GM21529 (cell line): Measurements from ENCODE around the gene MT3.

ENCODE experiments used
- ATAC-seq: cut with Tn5 transposase; IDR thresholded peaks from one replicate; pipeline ENCODE4 v1.9.1; 2021; ENCODE audit not compliant: unreplicated experiment

Gene MT3

DNA sequence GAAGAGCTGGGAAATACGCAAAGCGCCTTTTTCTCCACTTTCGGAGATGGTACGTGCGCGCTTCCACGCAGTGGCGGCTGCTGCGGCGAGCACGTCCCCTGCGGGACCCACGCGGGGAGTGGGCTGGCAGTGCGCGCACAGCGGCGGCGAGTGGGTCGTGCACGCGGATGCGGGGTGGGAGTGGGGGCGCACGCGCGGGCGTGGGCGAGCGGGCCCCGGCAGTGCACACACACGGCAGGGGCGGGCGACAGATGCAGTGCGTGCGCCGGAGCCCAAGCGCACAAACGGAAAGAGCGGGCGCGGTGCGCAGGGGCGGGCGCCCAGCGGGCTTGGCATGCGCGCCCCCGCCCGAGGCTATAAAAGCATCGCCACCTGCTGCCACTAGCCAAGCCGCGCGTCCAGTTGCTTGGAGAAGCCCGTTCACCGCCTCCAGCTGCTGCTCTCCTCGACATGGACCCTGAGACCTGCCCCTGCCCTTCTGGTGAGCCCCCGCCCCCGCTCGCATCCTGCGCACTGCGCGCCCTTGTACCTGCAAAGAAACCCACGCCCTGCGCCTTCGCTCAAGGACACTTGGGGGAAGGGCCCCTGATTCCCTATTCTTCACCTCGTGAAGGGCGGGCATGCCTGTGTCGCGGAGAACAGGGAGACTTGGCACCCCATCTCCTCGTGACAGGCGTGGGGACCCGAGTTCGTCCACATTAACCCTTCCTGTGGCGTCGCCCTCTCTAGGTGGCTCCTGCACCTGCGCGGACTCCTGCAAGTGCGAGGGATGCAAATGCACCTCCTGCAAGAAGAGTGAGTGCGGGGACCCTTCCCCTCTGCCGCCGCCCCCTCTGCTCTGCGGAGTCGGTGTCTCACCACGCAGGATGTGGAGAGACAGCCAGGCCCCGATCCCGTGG lies at the start of gene MT3:
Gene MT3 (plus strand): TSS at position 388 of the 899 bp plus-strand sequence. CDS start 63 bp downstream, at position 451.
- ATAC-seq, result no peak

- ATAC-seq, result no peak
Observed at GRCh38 chr16:56539656-56540055, 49.7 kb upstream of the MT3 start.

DNA sequence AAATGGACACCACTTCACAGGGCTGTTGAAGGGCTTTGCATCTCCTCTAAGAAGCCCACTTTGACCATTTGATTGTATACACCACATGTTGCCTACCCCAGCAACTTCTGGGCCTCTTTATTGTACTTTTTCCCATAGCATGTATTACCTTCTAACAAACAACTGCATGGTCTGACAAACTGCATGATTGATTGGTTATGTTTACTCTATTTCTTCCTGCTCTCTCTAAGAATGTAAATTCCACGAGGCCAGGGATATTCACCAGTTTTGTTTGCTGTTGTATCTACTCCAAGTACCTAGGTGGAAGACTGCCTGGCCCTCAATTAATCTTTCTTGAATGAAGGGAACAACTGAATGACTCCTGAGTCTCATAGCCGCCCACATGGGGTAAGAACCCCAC lies 47.3 kb upstream of the MT3 start:
- ATAC-seq, result no peak

DNA sequence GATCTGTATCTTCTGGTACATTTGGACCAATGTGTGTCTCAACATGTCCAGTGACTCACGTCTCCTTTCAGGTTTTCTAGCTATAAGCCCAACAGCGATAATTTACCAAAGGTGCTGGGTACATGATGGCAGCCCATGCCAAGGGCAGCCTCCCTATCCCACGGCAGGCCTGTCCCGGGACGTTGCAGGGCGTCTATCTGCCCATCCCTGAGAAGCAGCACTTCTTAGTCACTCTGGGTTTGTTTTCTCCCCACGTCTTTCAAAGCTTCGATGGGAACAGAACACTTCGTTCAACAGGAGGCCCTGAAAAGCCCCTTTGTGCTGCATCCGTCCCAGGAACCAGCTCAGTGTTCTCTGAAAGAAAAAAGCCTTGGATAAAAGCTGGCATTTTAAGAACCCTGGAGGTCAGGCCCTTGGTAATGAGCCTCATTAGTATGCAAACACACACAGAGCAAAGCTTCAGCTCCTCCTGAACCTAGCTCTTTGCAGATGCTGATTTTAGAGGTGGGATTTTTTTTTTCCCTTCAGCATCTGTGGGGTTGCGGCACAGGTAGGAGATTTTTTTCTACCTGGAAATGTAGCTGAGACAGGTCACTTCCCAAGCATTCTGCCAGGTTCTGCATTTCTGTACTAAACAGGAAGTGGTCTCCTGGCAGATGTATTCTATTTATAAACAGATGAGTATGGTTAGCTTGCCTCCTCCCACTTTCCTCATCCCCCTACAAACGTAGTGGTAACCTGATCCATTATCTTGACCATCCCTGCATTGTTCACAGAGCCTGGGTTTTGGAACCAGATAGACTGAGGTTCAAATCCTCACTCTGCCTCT lies 42.0 kb upstream of the MT3 start:
- no peak for ATAC-seq

DNA sequence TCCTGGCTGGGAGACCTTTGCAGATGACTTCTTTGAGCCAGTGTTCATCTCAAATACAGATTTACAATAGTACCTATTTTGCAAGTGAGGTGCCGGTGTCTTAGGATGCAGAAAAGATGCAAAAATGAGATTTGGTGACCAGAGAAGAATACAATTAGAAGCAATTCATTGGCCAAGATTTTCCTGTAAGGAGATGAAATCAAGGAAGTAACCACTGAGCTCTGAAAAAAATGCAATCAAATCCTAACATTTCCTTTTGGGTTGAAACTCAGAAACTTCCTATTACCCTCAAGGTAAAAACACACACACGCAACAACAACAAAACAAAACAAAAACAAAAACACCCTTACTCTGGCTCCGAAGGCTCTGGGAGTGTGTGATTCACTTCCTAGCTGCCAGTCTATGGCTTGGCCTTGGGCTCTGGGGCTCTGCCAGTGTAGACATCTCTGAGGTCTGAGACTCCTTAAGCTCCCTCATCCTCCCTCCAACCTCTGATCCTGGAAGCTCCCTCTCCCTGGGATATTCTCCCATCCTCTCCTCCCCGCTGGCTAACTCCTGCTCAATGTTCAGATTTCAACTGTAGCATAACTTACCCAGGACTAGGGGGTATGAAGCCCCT lies 41.3 kb upstream of the MT3 start:
- no peak for ATAC-seq

DNA sequence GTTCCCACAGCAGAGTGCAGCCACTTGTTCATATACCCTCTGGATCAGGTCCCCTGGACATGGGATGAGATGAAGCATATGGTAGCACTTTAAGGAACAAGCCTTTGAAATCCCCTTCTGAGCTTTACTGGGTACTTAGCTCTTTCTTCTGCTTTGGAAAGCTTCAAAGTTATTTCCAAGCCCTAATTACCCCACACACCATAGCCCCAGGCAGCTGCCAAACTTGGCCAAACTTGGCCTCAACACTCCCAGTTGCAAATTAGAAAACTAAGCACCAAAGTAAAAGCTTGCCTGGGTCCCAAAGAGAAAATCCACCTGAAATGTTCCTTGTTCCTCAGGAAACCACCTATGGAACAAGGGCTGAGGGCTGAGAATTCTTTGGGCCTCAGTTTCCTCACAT lies 40.2 kb upstream of the MT3 start:
- no peak for ATAC-seq

DNA sequence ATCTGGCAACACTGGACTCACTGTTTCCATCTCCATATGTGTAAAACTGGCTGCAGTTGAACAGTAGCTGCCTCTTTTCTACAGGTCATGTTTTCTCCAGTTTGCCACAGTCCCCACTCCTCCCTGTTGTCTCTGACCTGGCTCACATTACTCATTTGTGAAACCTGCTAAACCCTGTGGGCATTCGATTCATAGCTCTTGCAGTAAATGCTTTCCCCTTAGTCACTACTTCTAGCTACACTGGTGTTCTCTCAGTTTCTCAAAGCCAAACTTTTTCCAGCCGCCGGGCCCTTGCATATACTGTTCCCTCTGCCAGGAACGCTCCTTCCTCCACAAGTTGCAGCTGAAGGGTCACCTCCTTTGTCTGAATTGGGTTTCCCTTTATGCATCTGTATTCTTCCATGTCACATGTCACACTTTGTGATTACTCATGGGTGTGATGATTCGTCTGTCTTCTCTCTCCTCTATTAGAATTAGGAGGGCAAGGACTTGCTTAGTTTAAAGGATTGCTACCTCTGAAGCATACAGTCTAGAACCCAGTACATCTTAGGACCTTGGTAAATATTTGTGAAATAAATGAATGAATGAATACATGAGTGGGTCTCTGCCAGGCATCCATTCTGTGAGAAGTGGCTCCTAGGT lies 39.5 kb upstream of the MT3 start:
- no peak for ATAC-seq

DNA sequence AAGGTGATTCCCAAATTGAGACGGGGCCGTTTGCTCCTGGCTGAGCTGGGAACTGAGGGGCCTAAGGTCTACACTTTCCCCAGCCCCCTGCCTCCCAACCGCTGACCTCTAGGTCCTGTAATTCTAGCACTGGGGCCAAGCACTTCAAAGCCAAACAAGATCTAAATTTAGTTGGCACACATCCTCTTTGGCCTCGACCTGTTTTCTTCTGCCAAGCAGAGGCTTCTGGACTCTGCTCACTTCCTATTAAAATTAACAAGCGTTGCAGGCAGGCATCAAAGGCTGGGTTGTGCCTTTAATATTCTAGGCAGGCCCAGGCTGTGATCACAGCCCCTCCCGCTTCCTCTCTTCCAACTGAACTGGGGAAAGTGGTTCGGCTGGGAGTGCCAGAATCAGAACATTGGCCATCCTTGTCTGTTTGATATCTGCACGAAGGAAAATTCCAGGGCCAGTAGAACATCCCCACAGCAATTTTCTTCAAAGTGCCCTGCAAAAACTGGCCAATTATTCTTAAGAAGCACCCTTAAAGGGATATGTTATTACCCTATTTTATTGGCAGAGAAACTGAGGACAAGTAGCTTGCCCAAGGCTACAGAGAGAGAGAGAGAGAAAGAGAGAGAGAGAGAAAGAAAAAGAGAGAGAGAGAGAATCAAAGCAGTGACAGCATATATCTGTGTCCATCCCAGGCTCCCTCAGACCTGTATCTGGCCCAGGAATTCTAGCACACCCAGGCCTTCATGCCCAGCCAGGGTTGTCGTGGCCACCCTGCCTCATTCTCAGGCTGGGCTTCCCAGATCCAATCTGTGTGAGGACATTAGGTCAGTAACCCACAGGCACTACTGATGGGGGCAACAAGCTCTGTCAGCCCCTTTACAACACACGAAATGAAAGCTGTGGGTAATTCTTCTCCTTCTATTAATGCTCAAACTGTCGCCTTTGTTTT lies 37.3 kb upstream of the MT3 start:
- no peak for ATAC-seq

DNA sequence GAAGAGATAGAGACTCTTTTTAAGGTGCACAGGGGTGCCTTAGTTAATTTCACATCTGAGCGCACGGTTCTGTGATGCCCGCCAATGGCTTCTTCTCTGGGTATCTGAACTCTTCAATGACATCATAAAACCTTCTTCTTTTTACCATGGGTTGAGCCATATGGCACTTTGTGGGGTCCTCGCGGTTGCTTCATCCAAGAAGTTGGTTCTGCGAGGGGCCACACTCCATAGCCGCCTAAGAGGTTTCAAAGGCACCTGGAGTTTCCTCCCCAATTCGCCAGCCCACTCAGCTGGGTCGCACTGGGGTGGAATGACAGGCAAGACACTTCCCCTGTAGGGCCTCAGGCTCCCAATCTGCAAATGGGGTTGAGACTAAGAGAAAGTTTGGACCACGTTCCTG lies 34.9 kb upstream of the MT3 start:
- ATAC-seq, result no peak

DNA sequence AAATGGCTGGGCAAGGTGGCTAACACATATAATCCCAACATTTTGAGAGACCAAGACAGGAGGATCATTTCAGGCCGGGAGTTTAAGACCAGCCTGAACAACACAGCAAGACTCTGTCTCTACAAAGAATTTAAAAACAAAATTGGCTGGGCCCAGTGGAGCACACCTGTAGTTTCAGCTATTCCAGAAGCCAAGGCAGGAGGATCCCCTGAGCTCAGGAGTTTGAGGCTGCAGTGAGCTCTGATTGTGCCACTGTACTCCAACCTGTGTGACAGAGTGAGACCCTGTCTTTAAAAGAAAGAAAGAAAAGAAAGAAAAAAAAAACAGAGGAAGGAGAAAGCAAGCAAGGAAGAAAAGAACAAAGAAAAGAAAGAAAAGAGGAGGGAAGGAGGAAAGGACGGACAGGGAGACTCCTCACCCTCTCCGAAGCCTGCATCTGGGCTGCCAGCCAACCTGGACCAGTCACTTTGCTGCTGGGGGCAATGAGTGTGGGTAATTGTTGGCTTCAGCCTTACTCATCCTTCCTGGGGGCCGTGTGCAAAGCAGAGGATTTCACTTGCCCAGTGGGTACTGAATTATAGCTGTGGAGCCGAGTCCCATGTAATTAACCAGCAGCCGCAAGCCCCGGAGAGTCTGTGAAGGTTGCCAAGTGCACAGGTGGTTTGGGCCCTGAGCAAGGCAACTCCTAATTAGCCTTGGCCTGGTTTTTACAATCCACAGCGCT lies 31.1 kb upstream of the MT3 start:
- no peak for ATAC-seq

GRCh38 chr16:56559109-56559508 lies 30.2 kb upstream of the MT3 start:
- no peak for ATAC-seq

- ATAC-seq, result no peak
Observed at GRCh38 chr16:56560447-56560846, 28.9 kb upstream of the MT3 start.

DNA sequence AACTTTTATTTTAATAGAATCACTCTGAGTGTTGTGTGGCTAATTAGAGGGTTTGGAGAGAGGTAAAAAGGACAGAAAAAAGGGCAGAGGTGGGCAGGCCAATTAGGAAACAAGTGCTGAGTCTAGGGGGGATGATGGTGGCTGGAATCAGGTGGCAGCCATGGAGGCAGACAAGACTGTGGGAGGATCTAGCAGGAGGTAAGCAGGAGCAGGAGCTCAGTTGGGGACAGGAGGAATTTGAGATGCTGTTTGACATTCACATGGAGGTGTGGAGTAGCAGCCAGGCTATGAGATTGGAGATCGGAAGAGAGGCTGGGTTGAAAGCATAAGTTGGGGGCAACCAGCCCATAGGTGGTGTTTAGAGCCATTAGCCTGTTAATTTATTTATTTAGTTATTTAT lies 28.2 kb upstream of the MT3 start:
- no peak for ATAC-seq

- no peak for ATAC-seq
Observed at GRCh38 chr16:56564793-56565477, 24.4 kb upstream of the MT3 start, which contains the start of gene MT4. Gene MT4 (plus strand): TSS chr16:56565073. CDS start chr16:56565129, 56 bp downstream.

DNA sequence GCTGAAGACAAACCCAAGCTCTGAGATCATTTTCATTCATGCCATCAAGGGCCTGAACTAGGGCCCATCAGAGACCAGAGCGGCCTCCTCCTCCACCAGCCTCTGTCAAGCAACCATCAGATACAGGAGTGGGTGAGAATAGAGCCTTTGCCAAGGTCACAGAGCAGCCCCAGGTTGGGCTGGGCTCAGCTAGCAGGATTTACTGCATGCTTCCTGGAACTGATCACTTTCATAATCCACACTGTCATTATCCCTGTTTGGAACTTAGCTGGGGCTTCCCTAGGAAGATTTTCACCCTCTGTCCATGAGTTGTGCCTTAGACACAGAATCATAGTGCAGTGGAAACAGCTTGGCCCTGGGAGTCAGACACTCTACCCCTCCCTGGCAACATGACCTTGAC lies 19.4 kb upstream of the MT3 start:
- no peak for ATAC-seq

- ATAC-seq, result no peak
Observed at GRCh38 chr16:56571525-56571924, 17.8 kb upstream of the MT3 start.

DNA sequence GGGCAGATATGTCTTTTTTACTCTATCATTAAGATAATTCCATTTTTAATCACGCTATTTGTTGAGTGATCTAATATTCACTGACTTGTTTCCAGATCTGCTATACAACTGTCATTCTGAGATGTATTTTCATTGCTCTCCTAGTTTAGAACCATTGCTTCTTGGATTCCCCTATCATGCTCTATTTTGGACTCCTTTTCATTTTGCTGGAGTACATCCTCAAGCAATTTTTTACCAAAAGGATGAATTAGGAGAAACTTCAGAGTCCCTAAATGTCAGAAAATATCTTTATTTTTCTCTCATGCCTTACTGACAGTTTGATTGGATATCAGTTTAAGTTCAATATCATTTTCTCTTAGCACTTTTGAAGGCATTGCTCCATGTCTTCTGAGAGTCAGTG lies 14.7 kb upstream of the MT3 start:
- no peak for ATAC-seq

DNA sequence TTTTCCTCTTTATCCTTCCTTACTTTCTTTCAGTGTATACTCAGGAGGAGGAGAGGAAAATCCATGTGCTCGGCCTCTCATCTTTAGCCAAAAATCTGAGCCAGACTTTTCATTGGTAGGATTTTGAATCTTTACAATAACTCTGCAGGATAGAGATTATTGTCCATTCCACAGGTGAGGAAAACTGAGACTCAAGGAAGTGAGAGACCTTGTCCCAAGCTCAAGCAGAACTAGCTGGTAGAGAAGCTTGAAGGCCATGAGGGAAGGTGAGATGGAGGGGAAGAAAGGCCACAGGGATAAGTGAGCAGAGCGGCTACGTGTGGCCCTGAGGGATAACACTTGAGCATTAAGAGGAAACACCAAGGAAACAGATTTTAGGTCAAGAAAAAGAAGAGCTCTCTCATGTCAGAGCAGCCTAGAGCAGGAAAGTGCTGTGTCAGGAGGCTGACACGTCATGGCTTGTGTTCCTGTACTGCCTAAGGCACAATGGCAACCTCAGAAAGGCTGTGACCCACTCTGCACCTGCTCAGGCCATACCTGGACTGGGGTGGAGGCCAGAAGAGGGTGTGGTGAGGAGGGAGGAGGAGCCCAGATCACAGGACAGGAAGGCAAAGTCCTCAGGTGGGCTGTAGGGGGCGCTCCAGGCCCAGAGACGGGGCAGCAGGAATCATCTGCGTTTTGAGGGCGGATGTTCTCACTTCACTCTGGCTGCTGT lies 12.6 kb upstream of the MT3 start:
- ATAC-seq, result peak; percentile 95
